T-helper 9 cell (primary cell): ENCODE data around the gene RNU7-1.

ENCODE experiments used
- DNase-seq: peaks from one replicate; pipeline ENCODE4 v3.0.0-alpha.2; 2020

Gene RNU7-1

GRCh38 chr12:6966351-6966750 is 22.7 kb downstream of the RNU7-1 start:
- no peak for DNase-seq

- DNase-seq: no peak
Measured at GRCh38 chr12:6967651-6968100, 24.1 kb downstream of the RNU7-1 start.

DNA sequence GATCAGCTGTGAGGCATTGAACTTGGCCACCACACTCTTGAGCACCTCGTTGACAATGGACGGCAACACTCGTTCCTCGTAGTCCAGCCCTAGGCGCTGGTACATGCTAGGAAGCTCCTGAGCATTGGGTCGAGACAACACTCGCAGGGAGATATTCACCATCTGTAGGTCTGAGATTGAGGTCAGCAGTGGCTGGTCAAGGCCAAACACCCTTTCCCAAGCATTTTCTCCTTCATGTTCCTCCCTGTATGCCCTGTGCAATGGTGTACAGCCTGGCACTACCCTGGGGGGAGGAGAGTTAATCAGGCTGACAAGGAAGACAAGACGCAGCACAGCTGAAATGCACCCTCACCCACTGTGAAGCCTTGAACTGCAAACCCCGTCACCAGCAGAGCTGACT is 24.8 kb downstream of the RNU7-1 start:
- DNase-seq: no peak

DNA sequence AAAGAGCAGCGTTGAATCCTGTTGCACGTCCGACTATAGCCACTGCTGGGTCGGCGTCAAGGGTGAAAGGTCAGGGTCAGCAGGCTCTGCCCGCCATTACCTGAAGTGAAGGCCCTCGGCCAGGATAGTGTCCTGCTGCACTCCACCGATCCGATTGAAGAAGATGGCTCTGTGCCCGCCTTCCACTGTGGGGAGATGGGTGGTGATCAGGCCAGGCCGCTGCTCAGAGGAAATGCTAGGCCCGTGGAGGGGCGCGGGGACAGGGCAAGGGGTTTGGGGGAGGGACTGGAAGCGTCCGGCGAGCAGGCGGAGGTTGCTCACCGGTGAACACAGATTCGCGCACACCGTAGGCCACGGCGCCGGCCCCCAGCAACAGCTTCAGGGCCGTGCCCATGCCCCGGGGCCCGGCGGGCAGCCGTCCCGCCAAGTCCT is 26.5 kb downstream of the RNU7-1 start:
- no peak for DNase-seq

- no peak for DNase-seq
Measured at GRCh38 chr12:6974180-6974579, 30.6 kb downstream of the RNU7-1 start.

- no peak for DNase-seq
Measured at GRCh38 chr12:6975297-6976032, 31.8 kb downstream of the RNU7-1 start.

DNA sequence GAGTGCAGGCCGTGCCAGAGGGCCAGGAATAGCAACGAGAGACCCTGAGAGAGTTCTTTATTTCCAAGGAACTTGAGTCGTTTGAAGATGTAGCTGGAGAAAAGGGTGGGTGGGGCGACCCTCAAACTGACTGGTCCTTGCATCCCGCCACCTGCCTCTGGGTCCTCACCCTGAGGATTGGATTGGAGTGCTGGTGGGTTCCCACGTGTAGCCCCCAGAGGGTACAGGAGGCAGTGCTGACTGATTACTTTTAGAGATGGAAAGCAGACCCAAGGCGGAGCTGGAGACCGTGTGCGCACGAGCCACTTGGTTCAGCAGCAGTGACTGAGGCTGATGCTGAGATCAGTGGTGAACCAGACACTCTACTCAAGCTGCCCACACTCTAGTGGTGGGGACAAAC is 34.0 kb downstream of the RNU7-1 start:
- DNase-seq: no peak

- no peak for DNase-seq
Measured at GRCh38 chr12:6978188-6978587, 34.6 kb downstream of the RNU7-1 start.

DNA sequence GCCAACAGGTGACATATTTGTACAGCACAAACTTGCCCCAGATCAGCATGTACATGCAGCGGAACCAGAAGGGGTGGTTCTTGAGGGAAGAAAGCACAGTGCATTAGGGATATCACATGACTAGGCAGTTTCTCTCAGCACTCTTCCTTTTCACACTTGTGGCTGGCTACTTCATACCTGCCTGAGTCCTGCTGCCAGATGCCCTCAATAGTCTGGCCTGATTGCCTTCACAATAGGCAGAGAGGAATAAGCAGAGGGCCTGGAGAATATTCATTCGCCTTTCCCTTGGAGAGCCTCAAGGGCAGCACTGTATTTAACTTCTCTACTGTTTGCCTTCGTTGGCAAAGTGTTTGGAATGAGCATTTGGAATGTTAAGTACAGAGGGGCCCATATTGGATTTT is 35.0 kb downstream of the RNU7-1 start:
- DNase-seq: no peak

DNA sequence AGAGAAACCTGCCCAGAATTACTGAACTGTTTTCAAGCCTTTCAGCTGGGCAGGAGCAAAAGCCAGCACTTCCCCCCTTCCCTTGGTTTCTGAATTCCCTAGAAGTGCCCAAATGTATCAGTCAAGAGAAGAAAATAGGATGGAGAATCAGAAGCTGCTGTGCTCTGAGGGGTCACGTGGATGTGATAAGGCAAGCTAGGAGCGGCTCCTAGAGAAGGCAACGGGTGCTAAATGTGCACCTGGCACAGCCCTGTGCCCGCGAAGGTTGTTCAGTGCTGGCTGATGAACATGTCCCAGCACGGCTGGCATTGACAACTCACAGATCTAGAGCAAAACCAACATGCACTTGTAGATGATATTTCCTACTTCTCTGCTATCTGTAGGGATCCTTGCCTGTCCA is 35.4 kb downstream of the RNU7-1 start:
- no peak for DNase-seq

DNA sequence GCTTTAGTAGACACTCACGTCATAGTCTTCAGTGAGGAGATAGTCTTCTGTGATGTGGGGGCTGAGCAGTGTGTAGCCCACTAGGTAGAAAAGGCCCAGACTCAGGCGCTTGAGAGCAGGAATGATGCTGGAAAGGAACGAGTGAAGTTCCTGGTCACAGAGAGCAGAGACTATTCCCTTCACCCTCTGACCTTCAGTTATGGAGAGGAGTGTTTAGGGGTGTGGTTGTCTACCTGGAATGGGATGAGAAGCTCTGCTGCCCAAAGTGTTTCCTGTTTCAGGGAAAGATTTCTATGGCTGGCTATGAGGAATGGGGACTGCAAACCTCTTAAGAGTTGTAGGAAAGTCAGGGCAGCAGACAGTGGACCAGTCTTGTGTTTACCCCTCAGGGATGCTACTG is 35.8 kb downstream of the RNU7-1 start:
- no peak for DNase-seq

GRCh38 chr12:6980075-6980474 is 36.5 kb downstream of the RNU7-1 start:
- no peak for DNase-seq

GRCh38 chr12:6980740-6981139 is 37.1 kb downstream of the RNU7-1 start:
- DNase-seq: no peak

DNA sequence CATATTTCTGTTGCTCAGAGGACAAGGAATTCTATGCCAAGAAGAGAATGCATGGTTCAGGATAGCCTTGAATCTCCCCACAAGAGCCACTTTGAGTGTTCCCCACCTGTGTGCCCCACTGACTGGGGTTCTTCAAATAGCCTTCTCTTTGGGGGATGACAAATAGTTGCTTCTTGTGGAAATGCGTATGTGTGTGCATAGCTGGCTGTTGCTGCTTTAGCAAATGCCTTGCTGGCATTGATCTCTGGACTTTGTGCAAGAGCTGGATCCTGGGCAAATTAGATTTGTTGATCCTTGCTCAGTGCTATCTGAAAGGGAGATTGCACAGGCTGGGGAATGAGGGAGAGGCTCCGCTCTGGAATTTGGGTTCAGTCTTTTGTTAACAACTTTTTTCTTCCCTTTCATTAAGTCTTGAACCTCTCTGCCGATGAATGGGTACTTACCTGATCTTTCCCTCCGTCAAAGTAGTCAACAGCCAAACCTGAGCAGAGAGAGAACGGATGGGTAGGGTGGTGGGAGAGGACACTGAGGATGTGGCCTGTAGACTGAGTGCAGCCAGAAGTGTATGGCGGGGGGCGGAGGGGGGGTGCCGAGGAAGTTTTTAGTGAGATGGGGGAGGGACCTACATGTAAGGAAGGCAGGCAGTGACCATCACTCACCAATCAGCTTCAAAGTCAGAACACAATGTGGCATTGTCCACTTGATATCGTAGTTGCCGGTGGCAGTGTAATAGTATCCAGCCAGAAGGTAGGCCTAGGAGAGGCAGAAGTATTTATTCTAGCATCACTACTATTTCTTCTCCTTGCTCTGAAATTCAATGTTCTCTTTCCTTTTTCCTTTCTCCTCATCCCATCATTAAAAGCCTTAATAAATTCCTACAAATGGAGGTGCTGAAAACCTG is 37.8 kb downstream of the RNU7-1 start:
- DNase-seq: no peak

- DNase-seq: no peak
Measured at GRCh38 chr12:6982532-6982931, 38.9 kb downstream of the RNU7-1 start.

- DNase-seq: no peak
Measured at GRCh38 chr12:6987956-6988553, 44.4 kb downstream of the RNU7-1 start.
